H1 (cell line): ENCODE data around the gene ITGB2. TPM values are rescaled to one million over a fixed set of nuclear protein-coding genes. Genes with fewer than 3 reads are reported as not detected.

ENCODE experiments used
- ASH2L ChIP-seq: fragments of 200-600, 300-600 bp; sonication (generic); IDR thresholded peaks from one replicate; pipeline ENCODE4 v1.7.1; 2017; ENCODE audit warnings: low read length
- CBX8 ChIP-seq: fragments of 300-800, 300-1000 bp; sonication (generic); IDR thresholded peaks from 2 replicates; pipeline ENCODE4 v1.7.1; 2016; ENCODE audit warnings: low read depth, low read length, borderline replicate concordance
- CHD7 ChIP-seq: fragments of 300-600 bp; sonication (generic); IDR thresholded peaks from 2 replicates; pipeline ENCODE4 v1.7.1; 2012; ENCODE audit warnings: low read length, moderate library complexity, mild to moderate bottlenecking, inconsistent platforms; ENCODE audit not compliant: insufficient replicate concordance
- JUND ChIP-seq: IDR thresholded peaks from 2 replicates; pipeline ENCODE4 v1.6.1; 2011; ENCODE audit warnings: mild to moderate bottlenecking, improper control_type of control experiment, low read length
- NANOG ChIP-seq: IDR thresholded peaks from 2 replicates; pipeline ENCODE4 v1.6.1; 2011; ENCODE audit warnings: low read length, low read depth, mild to moderate bottlenecking, inconsistent platforms; ENCODE audit not compliant: insufficient read depth, poor library complexity, severe bottlenecking
- RFX5 ChIP-seq: IDR thresholded peaks from 2 replicates; pipeline ENCODE4 v1.6.1; 2011; ENCODE audit warnings: low read depth, low read length, improper control_type of control experiment, borderline replicate concordance
- SAP30 ChIP-seq: fragments of 300-600 bp; sonication (generic); IDR thresholded peaks from 2 replicates; pipeline ENCODE4 v1.7.1; 2012; ENCODE audit warnings: low read length, moderate library complexity, mild to moderate bottlenecking, inconsistent platforms; ENCODE audit not compliant: insufficient read depth, insufficient replicate concordance
- SIRT6 ChIP-seq: IDR thresholded peaks from one replicate; pipeline ENCODE4 v1.7.1; 2012; ENCODE audit warnings: low read length, inconsistent platforms
- SUZ12 ChIP-seq: fragments of 200-600 bp; sonication (generic); IDR thresholded peaks from 2 replicates; pipeline ENCODE4 v1.6.1; 2012; ENCODE audit warnings: mild to moderate bottlenecking, inconsistent platforms, low read length, moderate library complexity, mixed read lengths
- TAF1 ChIP-seq: IDR thresholded peaks from 2 replicates; pipeline ENCODE4 v1.6.1; 2011; ENCODE audit warnings: mild to moderate bottlenecking, low read depth, low read length
- TBP ChIP-seq: IDR thresholded peaks from 2 replicates; pipeline ENCODE4 v1.6.1; 2011; ENCODE audit warnings: low read depth, low read length, improper control_type of control experiment
- polyA plus RNA-seq, 7 experiments: library from polyadenylated mRNA; depleted of rRNA in 3 of 7; stranded (reverse) in 5 of 7; unstranded in 2 of 7; fragments of >200 nt in 5 of 7; fragments of 200-250 nt in 2 of 7; gene quantifications; 1 replicate in 5 of 7; 2 replicates in 1 of 7; 4 replicates in 1 of 7; pipeline versions ENCODE4 v1.2.1 to v1.2.3, GENCODE V29; 2011 to 2013; ENCODE audit warnings: missing spikeins in 2 of 7, mixed read lengths in 2 of 7
- total RNA-seq: library from RNA; stranded (reverse); fragmentation: NEBNext Ultra II Directional; extraction: Animal tissue kit (Norgen Biotek cat#: 25700); gene quantifications from 2 replicates; pipeline ENCODE4 v1.2.1, GENCODE V29; 2021

ITGB2 gene
- total and polyA plus RNA-seq, 2 of the 8 experiments (the other 6 are each of a cell fraction or from before 2014, with no cell fraction given) = 0.24 to 0.63 TPM

- no peak for TF ChIP-seq CHD7
- no peak for TF ChIP-seq TAF1
- TF ChIP-seq TBP = no peak
- TF ChIP-seq SIRT6 = no peak
- no peak for TF ChIP-seq SAP30
- no peak for TF ChIP-seq ASH2L
- no peak for TF ChIP-seq JUND
- TF ChIP-seq RFX5 = no peak
- no peak for TF ChIP-seq CBX8
- no peak for TF ChIP-seq NANOG
- no peak for TF ChIP-seq SUZ12
Observed at GRCh38 chr21:44850905-44851657, 69.6 kb downstream of the ITGB2 start (continued).
